D341Med (cell line): ENCODE measurements around the gene CYREN.

Source experiments
- DNase-seq: peaks from one replicate; pipeline ENCODE4 v3.0.0; 2012; ENCODE audit warnings: low spot score

The CYREN gene

GRCh38 chr7:135197343-135197742, 26.8 kb upstream of the CYREN start:
- no peak for DNase-seq

GRCh38 chr7:135195968-135196629, 25.6 kb upstream of the CYREN start:
- DNase-seq: no peak

GRCh38 chr7:135195156-135195555, 24.6 kb upstream of the CYREN start:
- no peak for DNase-seq

GRCh38 chr7:135194494-135195095, 24.1 kb upstream of the CYREN start:
- DNase-seq: no peak

- DNase-seq: no peak
Measured at GRCh38 chr7:135193615-135194081, 23.1 kb upstream of the CYREN start.

- DNase-seq: no peak
Measured at GRCh38 chr7:135192914-135193536, 22.5 kb upstream of the CYREN start.

GRCh38 chr7:135190703-135191102, 20.2 kb upstream of the CYREN start:
- DNase-seq: no peak

- no peak for DNase-seq
Measured at GRCh38 chr7:135189961-135190360, 19.5 kb upstream of the CYREN start.

GRCh38 chr7:135189221-135189662, 18.7 kb upstream of the CYREN start:
- DNase-seq: no peak

- no peak for DNase-seq
Measured at GRCh38 chr7:135188298-135188984, 17.9 kb upstream of the CYREN start.

- DNase-seq: no peak
Measured at GRCh38 chr7:135186841-135187253, 16.3 kb upstream of the CYREN start.

- DNase-seq: no peak
Measured at GRCh38 chr7:135186261-135186540, 15.7 kb upstream of the CYREN start.

- DNase-seq: no peak
Measured at GRCh38 chr7:135185471-135186260, 15.2 kb upstream of the CYREN start.

GRCh38 chr7:135184254-135184841, 13.8 kb upstream of the CYREN start:
- DNase-seq: no peak

- no peak for DNase-seq
Measured at GRCh38 chr7:135183478-135183877, 13.0 kb upstream of the CYREN start.

- no peak for DNase-seq
Measured at GRCh38 chr7:135181929-135182678, 11.6 kb upstream of the CYREN start.

- no peak for DNase-seq
Measured at GRCh38 chr7:135181261-135181928, 10.9 kb upstream of the CYREN start.

- DNase-seq: no peak
Measured at GRCh38 chr7:135180122-135180521, 9.6 kb upstream of the CYREN start.

- DNase-seq: no peak
Measured at GRCh38 chr7:135179321-135179925, 8.9 kb upstream of the CYREN start.

GRCh38 chr7:135178364-135178763, 7.9 kb upstream of the CYREN start:
- DNase-seq: no peak
